Panc1 (cell line): ENCODE measurements around the gene GRIK1. TPM values are rescaled to one million over a fixed set of nuclear protein-coding genes. Genes with fewer than 3 reads are reported as not detected.

Experiments used
- ATAC-seq: fragments of 200-7000 bp; cut with Tn5 transposase; 2 replicates; pipeline ENCODE4 v1.9.1; 2020; ENCODE audit warnings: mild to moderate bottlenecking, moderate library complexity
- BruUV-seq: library from RNA; stranded (reverse); fragments of 400-500 nt; replicated peaks from 2 replicates; lab custom pipeline; 2021; lab: Mats Ljungman, UMichigan
- CTCF ChIA-PET: fragments of 300-600 bp; sonication (Branson Sonifier 250); formaldehyde crosslinking; loops from one replicate; lab custom pipeline; 2022; ENCODE audit warnings: antibody characterized with exemption; lab: Charles Lee
- POLR2A ChIA-PET: fragments of 300-600 bp; sonication (Branson Sonifier 250); formaldehyde crosslinking; loops from one replicate; lab custom pipeline; 2022; ENCODE audit warnings: antibody characterized with exemption; lab: Charles Lee
- DNase-seq: peaks from one replicate; pipeline ENCODE4 v3.0.0-alpha.2; 2010; ENCODE audit warnings: low read depth, low spot score
- H3K27ac ChIP-seq: 2 replicates; pipeline ENCODE4 v1.5.1; 2011; ENCODE audit warnings: mild to moderate bottlenecking, low read length, inconsistent platforms
- H3K27me3 ChIP-seq: fragments of 200-500 bp; sonication (Bioruptor generic); 2 replicates; pipeline ENCODE4 v1.6.0; 2014; ENCODE audit warnings: low read length, inconsistent platforms; ENCODE audit not compliant: control insufficient read depth, insufficient read depth
- H3K36me3 ChIP-seq: fragments of 200-500 bp; sonication (Bioruptor generic); 2 replicates; pipeline ENCODE4 v1.5.1; 2014; ENCODE audit warnings: inconsistent platforms, mild to moderate bottlenecking, low read length, moderate library complexity; ENCODE audit not compliant: control insufficient read depth, insufficient read depth
- H3K4me1 ChIP-seq: 2 replicates; pipeline ENCODE4 v1.5.1; 2011; ENCODE audit warnings: inconsistent platforms, mild to moderate bottlenecking, low read length, moderate library complexity; ENCODE audit not compliant: control insufficient read depth, insufficient read depth
- H3K4me3 ChIP-seq, 2 experiments: 2 replicates each; pipeline ENCODE4 v1.5.1; 2011 to 2012; ENCODE audit warnings: low read depth in 2 of 2, low read length in 2 of 2, mild to moderate bottlenecking in 2 of 2, inconsistent platforms in 1 of 2, moderate library complexity in 1 of 2
- H3K9me3 ChIP-seq: fragments of 200-500 bp; sonication (Bioruptor generic); 2 replicates; pipeline ENCODE4 v1.5.1; 2014; ENCODE audit warnings: low read depth, mild to moderate bottlenecking, inconsistent platforms, low read length, moderate library complexity; ENCODE audit not compliant: control insufficient read depth, insufficient read depth
- CTCF ChIP-seq: fragments of 450-650 bp; IDR thresholded peaks from 2 replicates; pipeline ENCODE4 v1.5.1; 2017; ENCODE audit warnings: mild to moderate bottlenecking
- POLR2AphosphoS5 ChIP-seq: IDR thresholded peaks from 2 replicates; pipeline ENCODE4 v1.6.1; 2012; ENCODE audit warnings: mild to moderate bottlenecking, low read depth, low read length, moderate library complexity
- SIN3A ChIP-seq: IDR thresholded peaks from 2 replicates; pipeline ENCODE4 v1.6.1; 2012; ENCODE audit warnings: low read depth, mild to moderate bottlenecking, low read length, moderate library complexity, borderline replicate concordance; ENCODE audit not compliant: insufficient read depth
- TCF7L2 ChIP-seq: IDR thresholded peaks from 2 replicates; pipeline ENCODE4 v1.6.1; 2011; ENCODE audit warnings: mild to moderate bottlenecking, low read depth, low read length, inconsistent platforms
- in situ Hi-C: cut with HindIII; loops from 2 replicates; pipeline ENCODE4 v1.10.0; 2016; ENCODE audit warnings: low sequenced_read_pairs, low pct_unique_long_range_greater_than_20kb
- intact Hi-C: fragments of 100-400 bp; cut with micrococcal nuclease; formaldehyde crosslinking; loops from one replicate; pipeline ENCODE4 v1.10.0; 2022; ENCODE audit not compliant: unreplicated experiment
- total RNA-seq: library from RNA; stranded (reverse); gene quantifications from one replicate; pipeline ENCODE4 v1.2.1, GENCODE V29; 2021; ENCODE audit not compliant: unreplicated experiment
- TF ChIP-seq, protein P1 (sequence below), 2 experiments: IDR thresholded peaks; 2 replicates each; pipeline ENCODE4 v1.6.1; 2011 to 2012; ENCODE audit warnings: low read depth in 2 of 2, control low read depth in 1 of 2, low read length in 1 of 2, mild to moderate bottlenecking in 1 of 2, moderate library complexity in 1 of 2; ENCODE audit not compliant: insufficient read depth in 1 of 2

Gene GRIK1
- total RNA-seq, 1 experiment from 2014 or later: not detected

DNA sequence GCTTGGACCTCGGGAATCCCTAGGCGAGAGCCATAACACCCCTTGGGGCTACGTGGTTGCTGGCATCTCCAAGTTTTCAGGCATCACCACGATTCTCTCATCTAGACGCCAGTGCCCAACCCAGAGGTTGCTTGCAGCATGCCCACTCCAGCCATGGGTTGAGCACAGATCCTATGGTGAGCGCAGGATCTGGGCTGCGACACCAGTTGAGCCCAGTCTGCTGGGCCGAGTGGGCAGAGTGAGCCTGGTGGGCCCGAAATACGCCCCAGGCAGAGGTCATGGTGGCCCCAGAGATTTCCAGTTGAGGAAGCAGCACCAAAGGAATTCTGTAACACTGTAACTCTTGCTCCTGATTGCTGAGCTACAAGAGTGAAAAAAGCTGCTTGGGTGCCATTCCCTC lies 46.1 kb upstream of the GRIK1 start:
- POLR2A ChIA-PET: no interaction called here
- no peaks in the 10 kb centered on the region for H3K9me3 ChIP-seq
- no peaks in the 10 kb centered on the region for H3K4me1 ChIP-seq
- in situ Hi-C loops: no loop called here
- ATAC-seq (no peak), DNase-seq (no peak)
- BruUV-seq: no TSS peak
- H3K4me3 ChIP-seq: no peak overlapping the region
- no peaks in the 10 kb centered on the region for H3K27me3 ChIP-seq
- TF ChIP-seq CTCF (no peak), SIN3A (no peak), POLR2AphosphoS5 (no peak), TCF7L2 (no peak)
- TF ChIP-seq, protein P1, sequence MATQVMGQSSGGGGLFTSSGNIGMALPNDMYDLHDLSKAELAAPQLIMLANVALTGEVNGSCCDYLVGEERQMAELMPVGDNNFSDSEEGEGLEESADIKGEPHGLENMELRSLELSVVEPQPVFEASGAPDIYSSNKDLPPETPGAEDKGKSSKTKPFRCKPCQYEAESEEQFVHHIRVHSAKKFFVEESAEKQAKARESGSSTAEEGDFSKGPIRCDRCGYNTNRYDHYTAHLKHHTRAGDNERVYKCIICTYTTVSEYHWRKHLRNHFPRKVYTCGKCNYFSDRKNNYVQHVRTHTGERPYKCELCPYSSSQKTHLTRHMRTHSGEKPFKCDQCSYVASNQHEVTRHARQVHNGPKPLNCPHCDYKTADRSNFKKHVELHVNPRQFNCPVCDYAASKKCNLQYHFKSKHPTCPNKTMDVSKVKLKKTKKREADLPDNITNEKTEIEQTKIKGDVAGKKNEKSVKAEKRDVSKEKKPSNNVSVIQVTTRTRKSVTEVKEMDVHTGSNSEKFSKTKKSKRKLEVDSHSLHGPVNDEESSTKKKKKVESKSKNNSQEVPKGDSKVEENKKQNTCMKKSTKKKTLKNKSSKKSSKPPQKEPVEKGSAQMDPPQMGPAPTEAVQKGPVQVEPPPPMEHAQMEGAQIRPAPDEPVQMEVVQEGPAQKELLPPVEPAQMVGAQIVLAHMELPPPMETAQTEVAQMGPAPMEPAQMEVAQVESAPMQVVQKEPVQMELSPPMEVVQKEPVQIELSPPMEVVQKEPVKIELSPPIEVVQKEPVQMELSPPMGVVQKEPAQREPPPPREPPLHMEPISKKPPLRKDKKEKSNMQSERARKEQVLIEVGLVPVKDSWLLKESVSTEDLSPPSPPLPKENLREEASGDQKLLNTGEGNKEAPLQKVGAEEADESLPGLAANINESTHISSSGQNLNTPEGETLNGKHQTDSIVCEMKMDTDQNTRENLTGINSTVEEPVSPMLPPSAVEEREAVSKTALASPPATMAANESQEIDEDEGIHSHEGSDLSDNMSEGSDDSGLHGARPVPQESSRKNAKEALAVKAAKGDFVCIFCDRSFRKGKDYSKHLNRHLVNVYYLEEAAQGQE (IDR thresholded peaks at IDR 0.05; ENCODE audit: insufficient read depth in 1 of 2, low read depth in 2 of 2, low read length in 1 of 2): no peak
- CTCF ChIA-PET: no interaction called here
- intact Hi-C loops: no loop called here
- no peak overlapping the region for H3K27ac ChIP-seq
- H3K36me3 ChIP-seq: no peaks in the 10 kb centered on the region

DNA sequence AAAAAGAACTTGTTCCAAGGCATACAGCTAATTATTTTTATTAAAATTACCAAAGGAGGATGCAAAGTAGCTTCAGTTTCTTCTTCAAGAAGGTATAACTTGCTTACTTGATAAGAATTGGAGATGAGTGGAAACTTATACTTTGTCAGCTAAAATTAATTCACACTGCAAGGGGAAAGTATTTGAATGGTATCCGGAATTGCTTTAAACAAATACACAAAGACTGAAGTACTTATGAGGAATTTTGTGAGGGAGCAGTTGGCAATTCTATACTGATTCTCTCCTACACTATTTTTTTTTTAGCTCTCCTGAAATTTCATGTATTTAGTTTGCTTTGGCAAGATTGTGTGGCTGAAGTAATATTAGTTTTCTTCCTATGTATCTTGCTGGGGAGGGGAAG lies 39.2 kb upstream of the GRIK1 start:
- H3K36me3 ChIP-seq: no peaks in the 10 kb centered on the region
- ATAC-seq (no peak), DNase-seq (no peak)
- ChIA-PET POLR2A (no interaction called here), CTCF (no interaction called here)
- no TSS peak for BruUV-seq
- TF ChIP-seq TCF7L2 (no peak), CTCF (no peak), SIN3A (no peak), POLR2AphosphoS5 (no peak)
- TF ChIP-seq, protein P1 (IDR thresholded peaks at IDR 0.05; ENCODE audit: insufficient read depth in 1 of 2, low read depth in 2 of 2, low read length in 1 of 2): no peak
- H3K4me1 ChIP-seq: no peaks in the 10 kb centered on the region
- no peak overlapping the region for H3K27ac ChIP-seq
- H3K27me3 ChIP-seq: no peaks in the 10 kb centered on the region
- intact Hi-C loops (no loop called here), in situ Hi-C loops (no loop called here)
- H3K4me3 ChIP-seq: no peak overlapping the region
- H3K9me3 ChIP-seq: no peaks in the 10 kb centered on the region
